DMS 273 treated with DMSO at 0.1 percent for 48 hours (cell line): ENCODE measurements around the gene PRKCE.

Experiments
- DNase-seq: peaks from one replicate; lab custom pipeline; 2025; lab: John Stamatoyannopoulos, UW

Gene PRKCE

DNA sequence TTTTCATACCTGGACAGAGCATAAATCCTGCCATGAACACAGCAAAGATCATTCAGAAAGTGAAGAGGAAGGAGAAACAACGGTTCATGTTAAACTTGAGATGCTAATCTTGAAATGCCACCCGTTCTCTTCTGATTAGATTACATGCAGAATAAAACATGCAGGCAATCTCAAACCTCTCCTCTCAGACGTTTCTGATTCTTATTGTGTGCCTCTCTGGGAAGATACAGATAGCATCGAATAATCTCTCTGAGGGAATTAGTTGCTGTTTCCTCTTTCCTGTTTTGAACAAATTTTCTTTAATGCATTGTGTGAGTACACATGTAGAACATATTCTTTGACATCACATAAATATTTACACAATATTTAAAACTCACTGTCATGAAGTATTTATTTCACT, 313.4 kb downstream of the PRKCE start:
- no peak for DNase-seq

DNA sequence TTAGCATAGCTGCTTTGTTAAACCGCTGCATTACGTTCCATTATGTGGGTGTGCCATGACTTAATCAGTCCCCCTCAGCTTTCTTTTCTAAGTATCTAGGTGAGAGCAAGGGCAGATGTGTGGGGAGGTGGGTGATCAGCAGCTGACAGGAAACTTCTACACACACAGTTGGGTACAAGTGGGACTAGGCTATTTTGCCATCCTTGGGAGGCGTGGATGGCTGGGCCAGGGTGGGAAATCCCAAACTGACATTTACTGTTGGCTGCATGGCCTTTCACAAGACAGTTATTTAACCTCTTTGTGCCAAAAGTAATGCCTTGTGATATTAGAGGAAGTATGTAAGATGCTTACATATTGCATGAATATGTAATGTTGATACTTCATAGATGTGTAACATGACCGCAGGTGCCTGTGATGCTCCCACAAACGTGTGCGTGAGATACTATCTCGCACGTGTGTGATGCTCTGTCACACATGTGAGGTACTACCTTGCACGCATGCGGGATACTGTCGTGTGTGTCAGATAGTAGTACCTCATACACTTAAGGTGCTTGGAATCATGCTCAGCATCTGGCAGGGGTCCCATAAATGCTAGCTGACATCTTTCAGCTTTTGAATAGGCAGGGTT, 314.5 kb downstream of the PRKCE start:
- DNase-seq, result no peak

DNA sequence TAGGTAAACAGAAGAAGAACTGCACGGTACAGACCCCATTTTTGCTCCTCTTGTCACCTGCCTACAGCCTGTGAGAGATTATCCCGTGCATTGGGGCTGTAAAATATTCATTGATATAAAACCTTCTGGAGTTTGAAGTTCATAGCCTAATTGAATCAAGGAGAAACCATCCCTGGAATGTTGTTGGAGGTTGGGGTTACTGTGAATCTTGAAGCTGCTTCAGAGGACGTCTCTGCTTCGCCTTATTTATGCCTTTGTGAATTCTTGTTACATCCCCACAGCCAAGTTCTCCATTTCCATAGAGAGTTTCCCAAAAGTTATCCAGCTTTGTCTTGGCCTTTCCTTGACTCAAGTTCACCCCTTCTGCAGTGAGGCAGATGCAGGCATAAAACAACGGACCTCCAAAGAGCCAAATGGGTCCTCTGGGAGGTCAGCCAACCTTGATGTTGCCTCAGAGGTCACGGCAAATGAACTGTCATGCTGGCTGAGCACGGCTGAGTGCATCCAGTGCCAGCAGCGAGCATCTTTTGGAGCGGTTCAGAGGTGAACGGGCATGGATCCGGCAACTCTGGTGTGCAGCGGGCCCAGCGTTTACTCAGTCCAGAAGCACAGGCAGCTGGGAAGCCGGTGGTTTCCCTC, 317.6 kb downstream of the PRKCE start:
- DNase-seq, result no peak

DNA sequence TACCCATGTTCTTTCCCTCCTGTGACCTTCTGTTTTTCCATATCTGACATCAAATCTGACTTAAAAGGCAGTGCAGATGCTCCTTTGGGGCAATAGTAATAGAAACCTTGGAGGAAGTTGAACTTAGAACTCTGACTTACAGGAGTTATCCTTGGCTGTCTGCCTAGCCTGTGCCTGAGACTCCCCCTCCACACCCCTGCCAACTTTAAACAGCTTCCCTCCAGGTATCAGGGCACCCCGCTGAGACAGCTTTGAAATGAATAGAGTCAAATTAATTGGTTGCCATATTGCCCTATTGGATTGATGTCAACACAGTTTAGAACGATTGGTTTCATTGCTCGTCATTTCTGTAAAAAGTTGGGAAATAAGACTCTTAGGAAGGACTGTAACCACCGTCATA, 322.0 kb downstream of the PRKCE start:
- DNase-seq, result peak; percentile 55

DNA sequence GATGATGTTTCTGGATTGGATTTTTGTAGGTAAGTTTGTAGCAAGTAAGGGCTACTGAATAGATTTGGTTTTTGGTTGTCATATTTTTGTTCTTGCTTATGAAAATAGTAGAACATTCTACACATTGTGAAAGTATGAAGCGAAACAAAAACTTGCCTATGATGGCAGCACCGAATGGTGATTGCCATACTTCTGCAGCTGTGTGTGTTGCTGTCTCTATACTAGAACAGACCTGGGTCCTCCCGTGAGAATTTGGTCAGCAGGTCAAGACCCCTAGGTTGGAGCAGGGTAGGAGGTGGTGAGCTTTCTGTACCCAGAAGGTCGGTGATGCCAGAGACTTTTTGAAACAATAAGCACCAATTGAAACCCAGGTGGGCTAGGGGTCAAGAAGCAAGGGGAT, 322.6 kb downstream of the PRKCE start:
- DNase-seq, result no peak

DNA sequence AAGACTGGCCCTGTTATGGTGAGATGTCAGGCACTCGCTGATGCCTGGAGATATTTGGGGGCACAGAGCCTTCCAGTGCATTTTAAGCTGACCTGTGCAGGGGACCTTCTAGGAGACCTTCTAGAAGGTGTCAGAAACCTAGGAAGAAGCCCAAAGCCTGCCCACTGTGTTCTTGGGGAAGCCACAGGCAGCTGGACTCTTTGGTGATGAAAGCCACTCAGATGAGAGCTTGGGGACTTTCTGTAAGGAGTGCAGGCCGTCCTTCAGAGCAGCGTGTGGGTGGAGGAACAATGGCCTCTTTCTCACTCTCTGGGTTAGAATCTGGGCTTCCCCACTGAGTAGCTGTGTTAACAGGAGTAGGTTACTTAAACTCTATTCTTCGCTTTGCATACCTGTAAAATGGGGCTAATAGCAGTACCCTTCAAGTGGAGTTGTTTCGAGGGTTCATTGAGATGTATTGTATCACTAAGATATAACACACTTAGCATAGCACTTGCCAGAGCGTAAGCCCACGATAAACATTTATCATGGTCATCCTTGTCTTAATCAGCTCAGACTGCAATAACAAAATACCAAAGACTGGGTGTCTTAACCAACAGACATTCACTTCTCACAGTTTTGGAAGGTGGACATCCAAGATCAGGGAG, 323.4 kb downstream of the PRKCE start:
- DNase-seq, result no peak

DNA sequence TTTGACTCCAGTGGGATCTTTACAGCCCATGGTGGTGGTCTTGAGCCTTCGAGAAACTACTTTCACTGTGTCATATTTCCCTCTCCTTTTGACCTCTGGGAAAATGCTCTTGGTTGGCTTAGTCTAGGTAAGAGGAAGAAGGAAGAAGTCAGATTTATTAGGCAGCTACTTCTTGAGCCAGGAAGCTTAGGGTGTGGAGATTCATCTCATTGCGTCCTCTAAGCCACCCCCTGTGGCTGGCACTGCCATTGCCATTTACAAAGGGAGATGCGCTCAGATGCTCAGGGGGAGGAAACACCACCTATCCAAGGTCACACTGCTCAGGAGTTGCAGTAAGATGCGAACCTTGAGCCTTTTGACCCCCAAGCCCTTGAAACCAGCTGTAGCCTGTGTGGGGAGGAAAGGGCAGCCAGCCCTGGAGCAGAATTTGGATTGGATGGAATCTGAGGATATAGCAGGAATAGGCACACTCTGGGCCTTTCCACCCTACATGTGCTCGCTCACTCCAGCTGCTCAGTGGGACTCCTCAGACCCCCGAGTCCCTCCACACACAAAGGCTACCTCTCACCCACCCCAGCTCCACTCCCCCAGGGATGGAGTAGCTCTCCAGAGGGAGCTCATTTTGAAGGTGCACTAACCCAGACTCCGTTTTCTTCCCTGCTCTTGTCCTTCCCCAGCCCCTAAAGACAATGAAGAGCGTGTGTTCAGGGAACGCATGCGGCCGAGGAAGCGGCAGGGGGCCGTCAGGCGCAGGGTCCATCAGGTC, 324.5 kb downstream of the PRKCE start:
- DNase-seq, result no peak

DNA sequence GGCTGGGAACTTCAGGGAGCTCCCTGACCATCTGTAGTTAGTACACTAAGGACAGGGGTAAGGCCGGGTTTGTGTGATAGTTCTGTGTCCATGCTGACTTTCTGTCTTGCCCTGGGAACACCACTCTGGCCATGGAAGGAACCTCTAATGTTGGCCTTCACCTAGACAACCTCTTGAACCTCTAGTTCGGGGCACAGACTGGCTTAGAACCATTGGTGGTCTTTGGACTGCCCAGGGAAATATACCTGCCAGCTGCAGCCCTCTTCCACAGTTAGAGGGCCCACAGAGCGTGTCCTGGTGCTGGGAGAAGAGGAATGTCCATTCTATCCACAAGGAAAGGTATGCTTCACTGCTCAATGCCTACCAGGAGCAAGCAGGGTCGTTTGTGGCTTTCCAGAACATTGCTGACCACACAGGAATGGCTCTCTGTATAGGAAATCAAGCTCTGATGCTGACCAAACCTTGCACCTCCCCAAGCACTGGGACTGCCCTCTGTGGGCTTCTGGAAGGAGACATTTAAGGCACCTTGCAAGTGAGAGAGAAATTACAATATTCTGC, 326.9 kb downstream of the PRKCE start:
- no peak for DNase-seq

DNA sequence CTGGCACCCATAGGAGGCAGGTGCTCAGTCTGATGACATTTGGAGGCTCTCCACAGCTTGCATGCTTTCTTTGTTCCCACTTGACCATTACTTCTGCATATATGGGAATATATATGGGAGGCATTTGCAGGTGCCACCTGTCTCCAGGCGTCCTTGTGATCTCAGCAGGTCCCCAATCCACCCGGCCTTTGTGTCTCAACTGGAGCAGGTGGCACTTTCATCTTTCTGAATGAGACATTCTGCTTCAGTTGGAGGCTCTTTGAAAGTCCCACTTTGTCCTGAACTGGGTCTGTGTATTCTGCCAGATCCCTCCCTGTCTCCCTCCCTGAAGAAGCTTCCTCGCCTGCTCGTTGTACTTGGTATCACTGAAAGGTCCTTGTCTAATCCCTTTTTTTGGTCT, 327.6 kb downstream of the PRKCE start:
- DNase-seq, result no peak

DNA sequence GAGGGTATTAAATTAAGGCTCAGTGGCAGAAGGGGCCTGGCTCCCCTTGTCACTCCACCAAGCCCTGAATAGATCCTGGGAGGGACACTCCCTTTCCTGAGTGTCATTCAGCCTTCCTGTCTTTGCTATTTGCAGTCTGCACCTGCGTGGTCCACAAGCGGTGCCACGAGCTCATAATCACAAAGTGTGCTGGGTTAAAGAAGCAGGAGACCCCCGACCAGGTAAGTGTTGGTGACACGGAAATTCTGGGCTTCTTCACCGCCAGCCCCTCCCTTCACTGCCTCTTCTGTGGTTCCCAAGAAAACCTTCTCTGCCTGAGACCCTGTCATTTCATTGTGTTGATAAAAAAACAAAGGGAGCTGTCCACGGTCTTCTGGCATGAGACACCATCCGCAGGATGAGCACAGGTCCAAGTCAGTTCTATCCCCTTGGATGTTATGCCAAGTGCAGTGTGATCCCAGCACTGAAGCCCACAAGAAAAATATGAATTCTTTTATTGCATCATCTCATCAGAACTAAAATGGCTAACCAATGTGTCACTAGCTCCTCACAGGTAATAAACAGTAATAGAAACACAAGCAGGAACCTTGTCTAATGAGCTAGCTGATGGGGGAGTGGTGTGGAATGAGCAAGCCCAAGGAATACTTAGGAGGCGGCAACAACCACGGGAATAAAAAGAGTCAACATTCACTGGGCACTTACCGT, 328.8 kb downstream of the PRKCE start:
- DNase-seq, result no peak

DNA sequence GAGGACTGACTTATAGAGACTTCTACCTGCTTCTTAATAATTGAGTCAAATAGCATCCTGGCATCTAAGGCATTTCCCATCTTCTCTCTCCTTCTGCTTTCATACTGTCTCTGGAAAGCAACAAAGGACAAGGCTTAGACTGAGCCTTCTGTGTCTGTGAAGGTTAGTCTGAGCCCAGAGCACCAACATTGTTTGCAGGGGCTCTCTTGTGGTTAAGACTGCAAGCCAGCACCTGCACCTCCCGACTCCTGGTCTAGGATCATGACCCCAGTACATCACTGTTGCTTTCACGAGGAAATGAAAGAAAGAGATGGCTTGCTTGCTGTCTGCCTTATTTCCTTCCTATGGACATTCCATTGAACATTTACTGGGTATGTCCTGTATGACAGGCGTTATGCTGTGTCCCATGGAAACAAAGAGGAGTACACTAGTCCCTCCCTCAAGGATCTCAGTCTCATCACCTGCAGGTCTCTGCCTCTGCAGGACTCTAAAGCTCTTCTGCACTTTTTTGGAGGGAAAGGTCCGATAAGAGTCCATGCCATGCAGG, 330.0 kb downstream of the PRKCE start:
- DNase-seq, result no peak

DNA sequence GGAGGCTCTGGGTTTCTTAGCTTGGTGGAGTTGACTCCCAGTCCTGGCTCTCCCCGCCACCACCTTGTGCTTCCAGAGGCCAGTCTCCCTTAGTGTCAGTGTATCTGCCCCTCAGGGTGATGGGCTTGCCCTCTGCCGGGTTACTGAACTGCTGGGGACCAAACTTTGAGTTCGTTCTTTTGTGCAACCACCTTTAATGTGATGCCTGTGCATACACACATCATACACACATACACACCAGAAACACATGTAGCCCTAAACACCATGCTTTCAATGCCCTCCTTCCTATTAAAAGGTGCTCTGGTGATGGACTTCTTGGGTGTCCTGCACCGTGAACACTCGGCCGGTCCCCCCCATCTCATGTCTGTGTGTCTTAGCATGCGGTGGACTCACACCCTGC, 330.6 kb downstream of the PRKCE start:
- DNase-seq, result no peak

DNA sequence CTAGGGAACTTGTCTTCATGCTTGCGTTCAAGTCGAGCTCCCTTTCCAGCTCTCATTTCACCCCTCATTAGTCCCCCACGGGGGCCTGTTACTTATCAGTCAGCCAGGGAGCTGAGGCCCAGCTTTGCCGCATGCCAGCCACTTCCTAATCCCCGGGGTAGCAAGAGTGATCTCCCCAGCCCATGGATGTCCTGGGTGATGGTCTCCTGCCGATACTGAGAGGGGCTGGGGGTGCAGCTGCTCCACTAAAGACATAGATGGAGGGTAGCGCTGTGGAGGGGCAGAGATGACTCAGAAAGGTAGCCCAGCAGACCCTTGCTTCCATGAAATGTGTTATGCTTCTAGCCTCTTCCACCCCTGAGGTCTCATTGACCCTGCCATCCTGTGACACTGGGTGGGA, 331.7 kb downstream of the PRKCE start:
- no peak for DNase-seq

DNA sequence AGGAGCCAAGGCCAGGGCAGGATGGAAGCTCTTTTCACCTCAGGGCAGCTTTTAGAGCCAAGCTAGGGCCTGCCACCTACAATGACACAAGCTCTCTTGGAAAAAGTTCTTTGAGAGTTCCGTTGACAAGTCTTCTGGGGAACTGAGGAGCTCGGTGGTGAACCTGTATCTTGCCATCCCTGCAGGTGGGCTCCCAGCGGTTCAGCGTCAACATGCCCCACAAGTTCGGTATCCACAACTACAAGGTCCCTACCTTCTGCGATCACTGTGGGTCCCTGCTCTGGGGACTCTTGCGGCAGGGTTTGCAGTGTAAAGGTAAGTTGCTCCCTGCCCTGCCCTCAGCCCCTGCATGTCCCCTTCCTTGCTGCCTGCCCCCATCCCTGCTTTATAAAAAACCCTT, 332.9 kb downstream of the PRKCE start:
- DNase-seq, result no peak

DNA sequence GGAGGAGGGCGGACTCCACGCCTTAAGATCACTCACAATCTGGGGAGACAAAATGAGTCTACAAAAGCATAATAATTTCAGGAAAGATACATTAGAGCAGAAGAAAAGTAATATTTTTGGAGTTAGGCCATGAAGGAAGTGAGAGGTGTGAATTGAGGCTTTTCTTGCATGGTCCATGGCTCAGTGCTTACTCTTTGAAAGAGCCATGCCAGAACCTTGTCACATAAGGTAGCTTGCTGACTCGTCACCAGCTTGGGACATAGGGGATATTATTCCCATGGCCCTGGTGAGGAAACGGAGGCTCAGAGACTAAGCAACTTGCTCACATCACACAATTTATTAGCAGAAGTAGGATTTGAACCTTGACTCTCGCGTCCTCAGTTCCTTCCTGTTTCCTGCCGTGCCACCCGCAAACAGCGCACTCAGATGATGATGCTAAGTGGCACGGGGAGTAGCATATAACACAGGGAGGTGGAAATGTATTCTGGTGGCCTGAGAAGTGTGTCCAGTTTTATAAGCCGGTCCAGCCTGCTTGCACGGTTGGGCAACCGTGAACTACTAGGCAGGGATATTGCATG, 333.5 kb downstream of the PRKCE start:
- no peak for DNase-seq

DNA sequence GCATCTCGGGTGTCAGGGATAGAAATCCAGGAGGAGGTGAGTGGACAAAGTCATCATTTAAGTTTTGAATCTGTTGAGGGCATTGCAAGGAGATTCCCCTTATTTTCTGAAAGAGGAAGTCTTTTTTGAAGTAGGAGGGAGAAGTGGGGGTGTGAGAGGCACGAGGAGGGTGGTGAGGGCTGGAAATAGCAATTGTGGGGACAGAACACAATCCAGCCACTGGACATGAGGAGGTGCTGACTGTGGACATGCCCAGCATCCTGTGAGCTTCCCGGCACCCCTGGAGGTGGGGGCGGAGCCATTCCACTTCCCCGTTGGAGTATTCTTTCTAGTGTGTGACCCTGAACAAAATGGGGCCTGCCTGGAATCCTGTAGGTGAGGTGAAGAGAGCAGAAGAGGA, 335.0 kb downstream of the PRKCE start:
- no peak for DNase-seq

DNA sequence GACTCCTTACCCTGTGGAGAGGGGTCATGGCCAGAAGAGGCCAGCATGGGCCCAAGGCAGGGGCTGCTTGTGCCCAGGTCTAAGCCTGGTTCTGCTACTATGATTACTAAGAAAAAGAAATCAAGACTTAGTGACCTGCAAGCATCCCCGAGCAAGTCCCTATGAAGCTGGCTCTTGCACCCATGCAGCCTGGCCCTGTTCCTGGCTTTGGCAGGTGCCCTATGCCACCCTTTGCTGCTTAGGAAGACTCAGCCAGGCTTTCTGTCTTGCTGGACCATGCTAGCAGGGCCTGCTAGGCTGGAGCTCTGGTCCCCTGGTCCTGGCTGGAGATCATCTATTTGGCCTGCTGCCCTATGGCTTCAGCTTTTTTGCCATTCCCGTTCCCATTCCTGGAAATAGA, 336.4 kb downstream of the PRKCE start:
- DNase-seq, result no peak

DNA sequence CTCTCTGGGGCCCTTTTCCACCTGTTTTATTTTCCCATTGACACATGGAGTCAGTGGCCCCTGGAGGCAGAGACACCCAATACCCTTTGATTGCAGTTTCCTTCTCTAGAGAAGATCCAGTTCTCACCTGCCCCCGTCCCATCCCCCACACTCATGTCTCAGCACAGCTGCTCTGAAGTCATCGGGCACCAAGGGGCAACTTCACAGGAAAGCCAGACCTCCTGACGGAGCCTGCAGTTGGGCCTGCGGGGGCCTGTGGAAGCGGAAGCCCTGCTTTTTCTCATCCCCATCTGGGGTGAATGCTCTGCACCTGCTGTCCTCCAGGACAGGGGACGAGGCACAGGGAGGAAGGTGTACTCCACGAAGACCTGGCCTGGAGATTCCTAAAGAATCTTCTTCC, 337.4 kb downstream of the PRKCE start:
- DNase-seq, result no peak

DNA sequence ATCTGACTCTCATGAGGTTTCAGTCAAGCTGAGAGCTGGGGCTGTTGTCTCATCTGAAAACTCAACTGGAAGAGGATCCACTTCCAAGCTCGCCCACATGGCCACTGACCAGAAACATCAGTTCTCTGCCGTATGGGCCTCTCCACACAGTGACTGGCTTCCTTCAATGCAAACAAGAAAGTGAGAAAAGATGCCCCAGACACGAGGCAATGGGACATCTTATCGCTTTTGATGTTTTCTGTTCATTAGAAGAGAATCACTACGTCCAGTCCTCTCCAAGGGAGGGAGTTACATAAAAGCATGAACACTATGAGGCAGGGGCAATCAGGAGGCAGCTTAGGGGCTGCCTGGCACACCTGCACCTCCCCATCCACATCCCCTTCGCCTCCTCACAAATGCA, 338.7 kb downstream of the PRKCE start:
- DNase-seq, result no peak

DNA sequence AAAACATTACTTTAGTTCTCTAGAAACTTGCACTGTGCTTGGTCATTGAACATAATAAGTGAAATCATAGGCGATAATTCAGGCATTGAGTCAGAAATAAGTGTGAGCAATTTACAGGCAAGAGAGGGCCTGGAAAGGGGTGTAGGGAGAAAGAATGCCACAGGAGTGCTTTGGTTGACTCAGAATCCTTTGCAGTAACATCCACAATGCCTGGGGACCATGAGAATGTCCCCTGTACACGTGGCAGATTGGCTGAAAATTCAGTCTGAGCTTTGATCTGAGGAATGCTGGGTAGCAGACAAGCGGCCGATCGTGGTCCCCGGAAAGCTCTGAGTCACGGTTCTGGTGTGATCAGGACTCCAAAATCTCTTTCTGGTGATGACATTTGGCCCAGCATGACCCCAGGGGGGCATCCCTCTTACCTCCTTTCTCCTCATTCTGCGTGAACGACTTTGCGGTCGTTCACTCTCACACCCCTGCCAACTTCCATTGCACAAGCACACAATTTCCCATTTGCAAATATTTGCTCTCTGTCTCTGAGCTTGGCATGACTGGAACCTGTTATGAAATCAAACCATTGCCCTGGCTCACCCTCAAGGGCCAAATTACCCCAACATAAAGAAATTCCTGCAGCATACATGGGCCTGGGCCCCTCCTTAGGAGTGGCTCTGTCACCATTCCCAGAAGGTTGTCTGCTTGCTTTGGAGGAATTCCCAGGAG, 340.7 kb downstream of the PRKCE start:
- no peak for DNase-seq
